NAMALWA (cell line): ENCODE measurements around the gene ELK3.
"Not testable (repeated sequence)": the region's sequence is repeated elsewhere in the genome, so short reads cannot be mapped to it uniquely, and the experiment has no call there.

Experiments used
- DNase-seq: peaks from one replicate; pipeline ENCODE4 v3.0.0-alpha.2; 2015; ENCODE audit warnings: low spot score

Gene ELK3

DNA sequence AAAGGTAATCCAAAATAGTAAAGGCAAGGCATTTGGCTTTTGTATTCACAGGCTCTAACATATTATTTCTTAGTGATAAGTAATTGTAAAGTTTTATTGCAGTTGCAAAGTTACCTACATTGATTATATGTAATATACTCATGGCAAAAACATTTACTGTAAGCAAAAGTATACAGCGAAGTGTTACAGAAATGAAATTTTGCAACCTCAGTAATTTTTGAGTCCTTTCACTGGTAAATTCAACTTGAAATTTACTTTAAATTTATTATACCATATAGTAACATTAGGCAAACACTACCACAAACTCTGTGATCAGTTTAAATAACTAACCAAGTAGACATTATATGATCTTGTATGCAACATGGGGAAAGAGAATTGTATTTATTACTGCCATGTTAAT, 117.0 kb downstream of the ELK3 start:
- no peak for DNase-seq

DNA sequence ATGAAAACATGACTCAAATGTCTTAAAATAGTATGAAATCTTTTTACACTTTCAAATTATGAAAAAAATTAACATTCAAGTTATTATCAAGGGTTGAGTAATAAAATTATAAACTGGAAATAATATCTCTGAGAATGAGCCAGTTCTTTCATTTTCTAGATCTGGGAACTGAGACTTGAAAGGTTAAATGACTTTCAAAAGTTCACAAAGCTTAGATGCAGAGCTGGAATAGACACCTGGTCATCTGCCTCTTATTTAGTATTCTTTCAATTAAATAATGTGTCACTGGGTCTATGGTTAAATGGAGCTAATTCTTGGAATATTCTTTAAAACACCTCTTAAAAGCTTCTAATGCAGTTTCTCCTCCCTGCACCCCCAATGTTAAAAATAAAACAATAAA, 119.4 kb downstream of the ELK3 start:
- no peak for DNase-seq

DNA sequence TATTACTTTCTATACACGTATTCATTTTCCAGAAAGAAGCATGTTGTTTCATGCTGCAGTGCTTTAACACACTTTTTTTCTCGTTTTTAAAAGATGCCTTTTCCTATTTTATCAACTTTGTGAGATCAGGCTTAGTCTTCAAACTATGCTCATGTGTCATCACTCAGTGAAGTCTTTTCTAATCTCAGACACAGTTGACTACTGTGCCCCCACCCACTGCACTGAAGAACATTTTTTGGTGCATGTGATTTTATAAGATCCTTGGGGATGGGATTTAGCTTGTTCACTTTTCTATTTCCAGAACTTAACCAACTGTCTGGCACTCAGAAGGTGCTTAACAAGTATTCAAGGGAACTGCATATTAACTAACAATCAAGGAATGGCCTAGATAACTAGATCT, 120.5 kb downstream of the ELK3 start:
- DNase-seq = no peak

DNA sequence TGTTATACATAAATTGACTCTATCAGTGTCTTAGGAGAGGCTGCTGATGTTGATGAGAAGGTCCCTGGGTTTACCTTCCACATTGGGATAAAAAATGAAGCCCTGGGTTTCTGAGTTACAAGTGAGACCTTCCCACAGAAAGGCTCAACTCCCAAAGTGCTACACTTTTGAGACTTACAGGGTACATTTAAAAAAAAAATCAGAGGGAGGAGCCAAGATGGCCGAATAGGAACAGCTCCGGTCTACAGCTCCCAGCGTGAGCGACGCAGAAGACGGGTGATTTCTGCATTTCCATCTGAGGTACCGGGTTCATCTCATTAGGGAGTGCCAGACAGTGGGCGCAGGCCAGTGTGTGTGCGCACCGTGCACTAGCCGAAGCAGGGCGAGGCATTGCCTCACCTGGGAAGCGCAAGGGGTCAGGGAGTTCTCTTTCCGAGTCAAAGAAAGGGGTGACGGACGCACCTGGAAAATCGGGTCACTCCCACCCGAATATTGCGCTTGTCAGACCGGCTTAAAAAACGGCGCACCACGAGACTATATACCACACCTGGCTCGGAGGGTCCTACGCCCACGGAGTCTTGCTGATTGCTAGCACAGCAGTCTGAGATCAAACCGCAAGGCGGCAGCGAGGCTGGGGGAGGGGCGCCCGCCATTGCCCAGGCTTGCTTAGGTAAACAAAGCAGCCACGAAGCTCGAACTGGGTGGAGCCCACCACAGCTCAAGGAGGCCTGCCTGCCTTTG, 121.7 kb downstream of the ELK3 start:
- DNase-seq = peak; percentile 64

DNA sequence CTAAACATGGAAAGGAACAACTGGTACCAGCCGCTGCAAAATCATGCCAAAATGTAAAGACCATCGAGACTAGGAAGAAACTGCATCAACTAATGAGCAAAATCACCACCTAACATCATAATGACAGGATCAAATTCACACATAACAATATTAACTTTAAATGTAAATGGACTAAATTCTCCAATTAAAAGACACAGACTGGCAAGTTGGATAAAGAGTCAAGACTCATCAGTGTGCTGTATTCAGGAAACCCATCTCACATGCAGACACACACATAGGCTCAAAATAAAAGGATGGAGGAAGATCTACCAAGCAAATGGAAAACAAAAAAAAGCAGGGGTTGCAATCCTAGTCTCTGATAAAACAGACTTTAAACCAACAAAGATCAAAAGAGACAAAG, 123.6 kb downstream of the ELK3 start:
- DNase-seq = not testable (repeated sequence)
